WI38 (cell line): Measurements from ENCODE around the gene RTL10.
"Not testable (repeated sequence)": the region's sequence is repeated elsewhere in the genome, so short reads cannot be mapped to it uniquely, and the experiment has no call there.

Source experiments
- H3K4me3 ChIP-seq: 2 replicates; pipeline ENCODE4 v1.5.1; 2011; ENCODE audit warnings: low read depth, mild to moderate bottlenecking, control low read depth, low read length
- TF ChIP-seq, protein P1 (sequence below): IDR thresholded peaks from 2 replicates; pipeline ENCODE4 v1.5.1; 2012; ENCODE audit warnings: low read depth, mild to moderate bottlenecking, control low read depth, low read length

Gene RTL10

DNA sequence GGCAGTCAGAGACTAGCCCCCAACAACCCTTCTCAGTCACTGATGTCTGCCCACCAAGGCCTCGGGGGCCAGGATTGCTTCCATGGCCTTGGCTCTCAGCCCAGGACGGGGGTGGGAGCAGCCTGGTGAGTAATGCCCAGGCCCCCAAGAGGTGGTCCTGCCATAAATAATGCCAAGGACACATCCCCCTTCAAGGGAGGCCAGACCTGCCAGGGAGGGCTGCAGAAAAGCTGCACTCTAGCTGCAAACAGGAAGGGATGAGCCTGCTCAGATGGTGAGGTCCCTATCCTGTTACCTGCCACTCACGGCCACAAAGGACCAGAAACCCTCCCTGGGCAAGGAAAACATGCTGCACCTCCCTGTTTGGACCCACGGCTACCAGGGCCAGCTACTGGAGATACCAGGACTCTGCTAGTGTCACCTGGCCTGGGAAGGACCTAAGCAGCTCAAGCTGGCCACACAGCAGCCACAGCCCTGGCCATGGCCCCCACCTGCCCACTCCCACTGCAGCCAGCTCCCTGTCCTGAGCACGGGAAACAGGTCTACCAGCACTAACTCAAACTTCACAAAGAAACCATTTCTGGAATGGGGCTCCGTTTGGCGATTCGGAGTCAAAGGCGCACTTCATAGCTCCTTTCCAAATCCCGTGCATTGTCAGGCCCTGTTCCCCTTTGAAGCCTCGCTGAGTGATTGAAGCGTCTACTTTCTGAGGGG lies 12.1 kb downstream of the RTL10 start:
- TF ChIP-seq, protein P1, sequence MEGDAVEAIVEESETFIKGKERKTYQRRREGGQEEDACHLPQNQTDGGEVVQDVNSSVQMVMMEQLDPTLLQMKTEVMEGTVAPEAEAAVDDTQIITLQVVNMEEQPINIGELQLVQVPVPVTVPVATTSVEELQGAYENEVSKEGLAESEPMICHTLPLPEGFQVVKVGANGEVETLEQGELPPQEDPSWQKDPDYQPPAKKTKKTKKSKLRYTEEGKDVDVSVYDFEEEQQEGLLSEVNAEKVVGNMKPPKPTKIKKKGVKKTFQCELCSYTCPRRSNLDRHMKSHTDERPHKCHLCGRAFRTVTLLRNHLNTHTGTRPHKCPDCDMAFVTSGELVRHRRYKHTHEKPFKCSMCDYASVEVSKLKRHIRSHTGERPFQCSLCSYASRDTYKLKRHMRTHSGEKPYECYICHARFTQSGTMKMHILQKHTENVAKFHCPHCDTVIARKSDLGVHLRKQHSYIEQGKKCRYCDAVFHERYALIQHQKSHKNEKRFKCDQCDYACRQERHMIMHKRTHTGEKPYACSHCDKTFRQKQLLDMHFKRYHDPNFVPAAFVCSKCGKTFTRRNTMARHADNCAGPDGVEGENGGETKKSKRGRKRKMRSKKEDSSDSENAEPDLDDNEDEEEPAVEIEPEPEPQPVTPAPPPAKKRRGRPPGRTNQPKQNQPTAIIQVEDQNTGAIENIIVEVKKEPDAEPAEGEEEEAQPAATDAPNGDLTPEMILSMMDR = no peak
- H3K4me3 ChIP-seq = no peak overlapping the region

DNA sequence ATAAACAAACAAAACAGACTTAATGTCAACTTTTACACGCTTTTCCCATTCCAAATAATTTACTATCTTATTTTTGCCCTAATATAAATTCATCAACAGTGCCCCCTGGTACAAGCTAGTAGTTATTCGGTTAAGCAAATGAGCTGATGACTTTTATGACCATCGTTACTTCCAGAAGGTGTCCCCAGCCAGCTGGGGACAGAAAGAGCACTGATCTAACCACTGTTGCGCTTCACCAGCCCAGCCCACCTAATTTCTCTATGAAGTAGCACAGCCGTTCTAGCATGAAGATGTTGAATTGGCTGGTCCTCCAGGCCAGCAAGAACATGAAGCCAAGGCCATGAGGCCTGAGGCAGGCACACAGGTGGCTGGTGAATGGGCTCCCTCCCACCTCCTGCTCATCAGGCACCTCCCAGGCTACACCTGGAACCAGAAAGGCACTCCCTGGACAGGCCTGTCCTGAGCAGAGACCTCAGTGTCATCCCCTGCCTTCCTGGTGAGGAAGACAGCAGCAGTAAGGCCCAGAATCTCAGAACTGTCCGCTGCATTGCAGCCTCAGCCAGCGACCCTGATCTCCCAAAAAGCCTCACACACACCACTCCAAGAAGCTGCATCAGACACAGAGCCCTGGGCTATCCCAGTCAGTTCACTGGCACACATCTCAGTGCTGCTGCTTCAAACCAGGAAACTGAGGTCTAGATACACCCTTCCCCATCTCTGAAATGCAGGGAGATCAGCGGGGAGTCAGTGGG lies 12.9 kb downstream of the RTL10 start:
- TF ChIP-seq, protein P1 = no peak
- no peak overlapping the region for H3K4me3 ChIP-seq

DNA sequence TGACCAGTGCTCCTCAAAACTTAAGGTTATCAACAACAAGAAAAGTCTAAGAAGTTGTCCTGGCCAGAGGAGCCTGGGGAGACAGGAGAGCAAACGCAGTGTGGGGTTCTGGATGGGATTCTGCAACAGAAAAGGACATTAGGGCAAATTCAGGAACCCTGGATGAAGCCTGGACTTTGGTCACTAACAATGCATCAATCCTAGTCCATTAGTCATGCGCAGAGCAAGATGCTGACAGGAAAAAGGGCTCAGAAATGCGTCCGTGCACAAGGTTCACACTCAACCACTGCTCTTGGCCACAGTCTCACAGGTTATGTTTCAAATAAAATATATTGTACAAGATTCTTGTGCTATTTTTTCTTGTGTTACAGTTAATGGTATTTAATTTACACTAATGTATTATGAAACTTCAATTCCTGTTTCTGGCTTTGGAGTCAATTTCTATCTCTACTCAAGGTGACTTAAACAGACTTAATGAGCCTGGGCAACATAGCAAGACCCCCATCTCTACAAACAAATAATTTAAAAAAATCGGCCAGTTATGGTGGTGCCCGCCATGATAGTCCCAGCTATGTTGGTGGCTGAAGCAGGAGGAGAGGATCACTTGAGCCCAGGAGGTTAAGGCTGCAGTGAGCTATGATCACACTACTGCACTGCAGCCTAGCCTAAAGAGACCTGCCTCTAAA lies 13.6 kb downstream of the RTL10 start:
- H3K4me3 ChIP-seq = no peak overlapping the region
- TF ChIP-seq, protein P1 = no peak

DNA sequence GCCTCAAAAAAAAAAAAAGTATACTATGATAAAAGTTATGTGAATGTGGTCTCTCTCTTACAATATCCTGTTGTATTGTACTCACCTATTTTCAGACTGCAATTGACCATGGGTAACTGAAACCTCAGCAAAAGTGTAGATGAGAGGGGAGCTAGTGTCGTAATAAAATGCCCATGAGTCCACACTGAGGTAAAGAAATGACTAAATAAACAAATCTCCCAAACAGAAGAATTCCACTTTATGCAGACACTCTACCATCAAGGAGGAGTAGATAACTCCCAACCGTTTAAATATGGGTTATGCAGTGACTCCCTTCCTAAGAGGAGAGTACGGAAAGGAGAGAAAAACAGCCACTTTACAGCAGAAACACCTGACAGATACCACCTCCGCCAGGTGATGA lies 14.6 kb downstream of the RTL10 start:
- TF ChIP-seq, protein P1 = no peak

DNA sequence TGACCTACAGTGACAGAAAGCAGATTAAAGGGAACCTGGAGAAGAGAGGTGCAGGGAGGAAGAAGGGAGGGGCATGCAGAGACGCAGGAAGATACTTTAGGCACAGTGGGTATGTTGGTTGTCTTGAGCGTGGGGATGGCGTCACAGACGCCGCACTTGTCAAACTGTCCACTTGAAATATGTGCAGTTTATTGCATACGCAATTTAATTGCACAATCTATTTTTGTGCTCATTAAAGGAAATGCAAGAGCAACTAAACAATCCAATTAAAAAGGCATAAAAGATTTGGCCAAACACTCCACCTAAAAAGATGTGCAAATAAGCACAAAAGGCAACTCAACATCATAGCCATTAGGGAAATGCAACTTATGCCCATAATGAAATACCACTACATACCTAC lies 16.8 kb downstream of the RTL10 start:
- H3K4me3 ChIP-seq = no peak overlapping the region
- TF ChIP-seq, protein P1 = no peak

More for the DNA sequence above, 14.6 kb downstream of the RTL10 start:
- no peak overlapping the region for H3K4me3 ChIP-seq

DNA sequence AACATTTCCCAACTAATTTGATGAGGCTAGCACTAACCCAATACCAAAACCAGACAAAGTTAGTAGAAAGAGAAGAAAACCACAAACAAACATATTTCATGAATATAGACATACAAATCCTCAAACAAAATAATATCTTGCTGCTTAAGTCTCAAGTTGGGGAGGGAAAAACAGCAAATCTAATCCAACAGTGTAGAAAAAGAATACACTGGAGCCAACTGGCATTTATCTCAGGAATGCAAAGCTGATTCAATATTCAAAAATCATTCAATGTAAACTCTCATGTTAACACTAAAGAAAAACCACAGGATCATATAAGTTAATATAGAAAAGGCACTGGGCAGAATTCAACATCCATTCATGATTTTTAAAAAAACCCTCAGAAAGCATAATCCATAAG lies 18.2 kb downstream of the RTL10 start:
- TF ChIP-seq, protein P1 = no peak
- no peak overlapping the region for H3K4me3 ChIP-seq

DNA sequence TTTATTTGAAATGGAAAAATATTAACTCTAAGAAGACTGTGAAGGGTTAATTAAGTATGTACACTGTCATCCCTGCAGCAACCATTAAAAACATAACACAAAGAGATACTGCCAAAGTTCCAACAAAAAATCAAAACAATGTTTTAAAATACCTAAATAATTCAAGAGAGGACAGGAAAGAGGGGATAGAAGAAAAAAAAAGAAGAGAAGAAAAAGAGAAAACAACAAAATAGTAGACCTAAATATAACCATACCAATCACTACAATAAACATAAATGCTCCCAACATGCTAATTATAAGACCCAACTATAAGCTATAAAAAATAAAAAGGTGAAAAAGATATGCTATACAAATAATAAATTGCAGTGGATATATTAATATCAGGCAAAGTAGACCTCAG lies 20.1 kb downstream of the RTL10 start:
- TF ChIP-seq, protein P1 = no peak
- no peak overlapping the region for H3K4me3 ChIP-seq

DNA sequence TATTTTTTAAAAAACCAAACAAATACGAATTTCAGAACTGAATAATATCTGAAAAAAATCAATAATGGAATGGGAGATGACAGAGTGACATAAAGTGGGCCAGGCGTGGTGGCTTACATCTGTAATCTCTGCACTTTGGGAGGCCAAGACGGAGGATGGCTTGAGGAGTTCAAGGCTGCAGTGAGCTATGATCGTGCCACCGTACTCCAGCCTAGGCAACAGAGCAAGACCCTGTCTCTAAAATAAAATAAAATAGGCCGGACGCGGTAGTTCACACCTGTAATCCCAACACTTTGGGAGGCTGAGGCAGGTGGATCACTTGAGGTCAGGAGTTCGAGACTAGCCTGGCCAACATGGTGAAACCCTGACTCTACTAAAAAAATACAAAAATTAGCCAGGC lies 21.3 kb downstream of the RTL10 start:
- not testable (repeated sequence) for H3K4me3 ChIP-seq
